Spleen (tissue), 11 donors: Measurements from ENCODE around the gene GTF2I. TPM values are rescaled to one million over a fixed set of nuclear protein-coding genes. Genes with fewer than 3 reads are reported as not detected.
A peak's percentile ranks its signal among the peaks of the same experiment; 100 is the strongest.
"Not testable (repeated sequence)": the region's sequence is repeated elsewhere in the genome, so short reads cannot be mapped to it uniquely, and the experiment has no call there.

ENCODE experiments used
- DNase-seq: peaks from one replicate; pipeline ENCODE4 v3.0.0-alpha.2; 2020
- H3K27ac ChIP-seq, 8 donors: fragments of 200-600 bp; sonication (generic) in 7 of 8; 1 replicate in 4 of 8; 2 replicates in 4 of 8; pipeline versions ENCODE4 v1.5.0 to v1.8.0; 2016 to 2021; ENCODE audit warnings: inconsistent platforms in 4 of 8, mild to moderate bottlenecking in 4 of 8, moderate library complexity in 1 of 8
- H3K27me3 ChIP-seq, 7 donors: fragments of 200-600 bp; sonication (generic) in 6 of 7; replicated peaks in 1 of 7; 1 replicate in 4 of 7; 2 replicates in 3 of 7; pipeline versions ENCODE4 v1.5.0 to v1.8.0; 2016 to 2021; ENCODE audit warnings: inconsistent platforms in 3 of 7, mild to moderate bottlenecking in 1 of 7
- H3K36me3 ChIP-seq, 6 donors: fragments of 200-600 bp; sonication (generic) in 5 of 6; 1 replicate in 4 of 6; 2 replicates in 2 of 6; pipeline versions ENCODE4 v1.5.0 to v1.8.0; 2016 to 2021; ENCODE audit warnings: inconsistent platforms in 2 of 6
- H3K4me1 ChIP-seq, 6 donors: fragments of 200-600 bp; sonication (generic) in 5 of 6; 1 replicate in 3 of 6; 2 replicates in 3 of 6; pipeline versions ENCODE4 v1.5.0 to v1.8.0; 2016 to 2021; ENCODE audit warnings: inconsistent platforms in 3 of 6
- H3K4me3 ChIP-seq, 8 donors: fragments of 200-600 bp; sonication (generic) in 7 of 8; 1 replicate in 4 of 8; 2 replicates in 4 of 8; pipeline versions ENCODE4 v1.5.0 to v1.8.0; 2016 to 2021; ENCODE audit warnings: inconsistent platforms in 4 of 8, mild to moderate bottlenecking in 4 of 8, moderate library complexity in 2 of 8
- H3K9me3 ChIP-seq, 8 donors: fragments of 200-600 bp; sonication (generic) in 7 of 8; 1 replicate in 4 of 8; 2 replicates in 4 of 8; pipeline versions ENCODE4 v1.5.0 to v1.8.0; 2016 to 2021; ENCODE audit warnings: inconsistent platforms in 4 of 8
- POLR2AphosphoS5 ChIP-seq, 3 donors: sonication (generic); formaldehyde crosslinking; IDR thresholded peaks; one replicate each; pipeline ENCODE4 v1.5.1; 2017; ENCODE audit warnings: antibody characterized with exemption in 3 of 3
- WGBS, 5 donors: extraction: QIAGEN DNeasy Blood & Tissue Kit in 3 of 5; methylation state at CpG; one replicate each; pipeline versions ENCODE4 v1.1.5 to v1.1.7; 2013 to 2018; 5-methylcytosine and 5-hydroxymethylcytosine counted together
- intact Hi-C: fragments of 100-400 bp; cut with DNase I; formaldehyde crosslinking; loops from one replicate; pipeline ENCODE4 v1.15.0; 2023; ENCODE audit warnings: low total_unique reads
- polyA plus RNA-seq, 3 donors: library from polyadenylated mRNA; stranded (reverse); fragments of 200-250 nt; gene quantifications; one replicate each; pipeline ENCODE4 v1.2.1, GENCODE V29; 2013
- total RNA-seq, 7 donors: library from RNA; depleted of rRNA in 3 of 7; stranded (reverse); fragments of >200 nt in 3 of 7; fragmentation: NEBNext Ultra II Directional in 4 of 7; extraction: Animal tissue kit (Norgen Biotek cat#: 25700) in 4 of 7; gene quantifications; one replicate each; pipeline versions ENCODE4 v1.1.0 to v1.2.1, GENCODE V29; 2016 to 2021
- donor health status: healthy with polysubstance abuse.
- donor health status: DM: no; HTN: no; CAD: no; lungs with moderate emphysema.
- donor health status: DM: no; HTN: no; CAD: no.
- donor health status: Bipolar disorder and iron deficiency.
- donor health status: healthy.
- donor health status: DM: no; HTN: no; CAD: no.
- donor health status: DM: yes; HTN: yes; CAD: no.

GTF2I gene
- total and polyA plus RNA-seq, 10 donors = 13.5 to 257 (median 180) TPM

GRCh38 chr7:74789200-74789736 is 131.8 kb downstream of the GTF2I start:
- H3K4me3 ChIP-seq, H3K36me3 ChIP-seq, intact Hi-C loops, H3K4me1 ChIP-seq, H3K9me3 ChIP-seq, DNase-seq, H3K27me3 ChIP-seq, H3K27ac ChIP-seq: not testable (repeated sequence)
- peak in 1 of 3 donors; percentile 6 for TF ChIP-seq POLR2AphosphoS5 (IDR thresholded peaks at IDR 0.05)
- 1 to 17% (median 11%) methylated on average over 3 of the region's 24 CpGs; no CpG with 5 or more reads in 2 of the 5 donors for WGBS, 5 donors

DNA sequence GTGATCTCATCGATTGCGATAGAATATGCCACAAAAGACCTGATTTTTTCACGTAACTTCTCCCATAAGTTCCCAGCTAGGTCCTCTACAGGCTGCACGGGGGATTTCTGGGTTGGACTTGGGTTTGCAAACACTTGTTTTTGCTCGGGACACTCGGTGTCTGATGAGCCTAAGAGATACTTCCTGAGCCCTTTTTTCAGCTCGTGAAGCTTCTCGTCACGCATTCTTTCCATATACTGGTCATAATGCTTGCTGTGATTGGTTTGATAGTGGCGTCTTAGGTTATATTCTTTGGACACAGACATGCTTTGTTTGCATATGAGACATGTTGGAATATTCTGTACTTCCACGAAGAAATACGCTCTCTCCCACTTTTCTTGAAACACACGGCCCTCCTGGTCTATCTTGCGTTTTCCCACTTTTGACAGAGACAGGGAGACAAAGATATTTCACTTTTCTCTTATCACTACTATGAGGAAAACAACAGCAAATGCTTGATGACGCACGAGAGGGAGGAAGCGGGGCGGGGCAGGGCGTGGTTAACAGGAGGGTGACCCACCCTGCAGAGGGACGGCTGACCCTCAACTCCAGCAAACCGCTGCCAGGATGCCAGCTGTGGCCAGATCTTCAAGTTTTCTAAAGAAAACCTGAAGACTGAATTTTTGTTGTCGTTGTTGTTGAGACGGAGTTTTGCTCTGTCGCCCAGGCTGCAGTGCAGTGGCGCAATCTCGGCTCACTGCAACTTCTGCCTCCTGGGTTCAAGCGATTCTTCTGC is 140.5 kb downstream of the GTF2I start:
- H3K27ac ChIP-seq, H3K9me3 ChIP-seq, H3K4me3 ChIP-seq, H3K36me3 ChIP-seq, H3K27me3 ChIP-seq, intact Hi-C loops, DNase-seq, H3K4me1 ChIP-seq: not testable (repeated sequence)
- 86 to 93% (median 89%) methylated on average over 5 to 13 of the region's 27 CpGs; no CpG with 5 or more reads in 1 of the 5 donors for WGBS, 5 donors

- H3K36me3 ChIP-seq, H3K27me3 ChIP-seq, H3K4me3 ChIP-seq, H3K4me1 ChIP-seq, H3K9me3 ChIP-seq, DNase-seq, intact Hi-C loops, H3K27ac ChIP-seq: not testable (repeated sequence)
- WGBS, 5 donors = 80 to 100% (median 85%) methylated on average over 1 of the region's 4 CpGs; no CpG with 5 or more reads in 1 of the 5 donors
Measured at GRCh38 chr7:74798644-74799043, 141.1 kb downstream of the GTF2I start.

Other genes starting within 250 kb of the GTF2I start
- gene GTF2IRD1, start 203.8 kb upstream of the GTF2I start, total RNA-seq = 1 to 10 TPM; 2.9 to 6.6 (median 4.6) TPM
- 1 to 10 TPM; 2.4 to 3.1 (median 2.6) TPM for gene GTF2IRD1, start 203.8 kb upstream of the GTF2I start, polyA plus RNA-seq
- gene NCF1, start 116.3 kb downstream of the GTF2I start, total RNA-seq = 100 to 1,000 TPM in 3 of 7 donors, 10 to 100 TPM in 4; 85.9 to 243 (median 93.3) TPM
- gene NCF1, start 116.3 kb downstream of the GTF2I start, polyA plus RNA-seq = 100 to 1,000 TPM; 142 to 144 (median 142) TPM
- 10 to 100 TPM; 17.5 to 31.3 (median 24.2) TPM for gene GTF2IRD2, start 193.9 kb downstream of the GTF2I start, total RNA-seq
- 10 to 100 TPM; 13.3 to 19.8 (median 14.8) TPM for gene GTF2IRD2, start 193.9 kb downstream of the GTF2I start, polyA plus RNA-seq